Upper lobe of left lung (tissue), 6 donors: Measurements from ENCODE around the gene FHOD3. TPM values are rescaled to one million over a fixed set of nuclear protein-coding genes. Genes with fewer than 3 reads are reported as not detected.

ENCODE experiments used
- ATAC-seq, 2 donors: fragments of 200-7000 bp; cut with Tn5 transposase; one replicate each; pipeline ENCODE4 v1.9.1; 2022; ENCODE audit warnings: mild to moderate bottlenecking in 2 of 2, moderate library complexity in 2 of 2; ENCODE audit not compliant: low FRiP score in 2 of 2
- DNase-seq, 2 donors: peaks; one replicate each; pipeline ENCODE4 v3.0.0-alpha.2; 2019 to 2020
- H3K27ac ChIP-seq, 4 donors: fragments of 200-600 bp; sonication (generic); one replicate each; pipeline ENCODE4 v1.5.1; 2016 to 2019
- H3K27me3 ChIP-seq, 4 donors: fragments of 200-600 bp; sonication (generic); one replicate each; pipeline ENCODE4 v1.5.1; 2017 to 2019
- H3K36me3 ChIP-seq, 4 donors: fragments of 200-600 bp; sonication (generic); one replicate each; pipeline ENCODE4 v1.5.1; 2016 to 2019
- H3K4me1 ChIP-seq, 4 donors: fragments of 200-600 bp; sonication (generic); one replicate each; pipeline ENCODE4 v1.5.1; 2018 to 2019
- H3K4me3 ChIP-seq, 4 donors: fragments of 200-600 bp; sonication (generic); one replicate each; pipeline ENCODE4 v1.5.1; 2017 to 2019; ENCODE audit warnings: mild to moderate bottlenecking in 2 of 4, moderate library complexity in 1 of 4
- H3K9me3 ChIP-seq, 4 donors: fragments of 200-600 bp; sonication (generic); one replicate each; pipeline ENCODE4 v1.5.1; 2018 to 2019
- EP300 ChIP-seq, 4 donors: sonication (generic); formaldehyde crosslinking; IDR thresholded peaks; one replicate each; pipeline ENCODE4 v1.5.1; 2017; ENCODE audit warnings: antibody characterized with exemption in 4 of 4, control low read depth in 2 of 4
- POLR2A ChIP-seq, 4 donors: fragments of 450-650 bp; IDR thresholded peaks; one replicate each; pipeline ENCODE4 v1.5.1; 2016 to 2017; ENCODE audit warnings: antibody characterized with exemption in 4 of 4, mild to moderate bottlenecking in 2 of 4
- POLR2AphosphoS5 ChIP-seq, 2 donors: sonication (generic); formaldehyde crosslinking; IDR thresholded peaks; one replicate each; pipeline ENCODE4 v1.5.1; 2017; ENCODE audit warnings: antibody characterized with exemption in 2 of 2
- WGBS, 2 donors: methylation state at CpG; one replicate each; pipeline ENCODE4 v1.1.5; 2017 to 2018; 5-methylcytosine and 5-hydroxymethylcytosine counted together
- total RNA-seq, 6 donors: library from RNA; depleted of rRNA in 4 of 6; stranded (reverse); fragments of >200 nt in 4 of 6; gene quantifications; one replicate each; pipeline versions ENCODE4 v1.1.0 to v1.2.1, GENCODE V29; 2016 to 2021
- TF ChIP-seq, protein P1 (sequence below), 6 experiments: fragments of 450-650 bp in 4 of 6; fragments of 200-600 bp in 2 of 6; sonication (generic) in 2 of 6; IDR thresholded peaks; one replicate each; pipeline ENCODE4 v1.5.1; 2016 to 2019; ENCODE audit warnings: antibody characterized with exemption in 6 of 6
- donor health status: DM: no; HTN: no; CAD: no; lungs with moderate emphysema.
- donor health status: DM: no; HTN: yes; CAD: no; lungs with severe emphysema.

The FHOD3 gene
- total RNA-seq, 6 donors from 2014 or later, result 0.40 to 4.8 (median 2.8) TPM

DNA sequence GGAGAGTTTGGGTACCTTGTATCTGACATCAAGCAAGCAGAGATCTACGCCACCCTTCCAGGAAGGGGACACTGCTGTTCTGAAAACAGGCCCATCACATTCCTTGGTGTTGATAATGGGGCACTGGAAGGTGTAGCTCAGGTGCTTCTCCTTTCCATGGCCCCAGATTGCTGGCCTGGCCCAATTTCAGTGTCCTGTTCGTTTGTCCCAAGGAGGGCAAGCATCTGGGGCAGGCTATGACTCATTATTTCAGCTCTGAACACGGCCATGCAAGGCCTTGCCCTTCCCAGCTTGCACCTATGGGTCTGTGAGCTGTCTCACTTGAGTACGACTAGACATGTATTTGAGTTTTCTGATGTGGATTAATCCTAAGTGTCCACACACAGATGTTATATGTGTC, 101.5 kb downstream of the FHOD3 start:
- WGBS, 2 donors, result 72 to 73% methylated on average over 3 to 4 of the region's 4 CpGs
- TF ChIP-seq POLR2A (IDR thresholded peaks at IDR 0.05) (no peak), EP300 (IDR thresholded peaks at IDR 0.05) (no peak)
- TF ChIP-seq, protein P1, sequence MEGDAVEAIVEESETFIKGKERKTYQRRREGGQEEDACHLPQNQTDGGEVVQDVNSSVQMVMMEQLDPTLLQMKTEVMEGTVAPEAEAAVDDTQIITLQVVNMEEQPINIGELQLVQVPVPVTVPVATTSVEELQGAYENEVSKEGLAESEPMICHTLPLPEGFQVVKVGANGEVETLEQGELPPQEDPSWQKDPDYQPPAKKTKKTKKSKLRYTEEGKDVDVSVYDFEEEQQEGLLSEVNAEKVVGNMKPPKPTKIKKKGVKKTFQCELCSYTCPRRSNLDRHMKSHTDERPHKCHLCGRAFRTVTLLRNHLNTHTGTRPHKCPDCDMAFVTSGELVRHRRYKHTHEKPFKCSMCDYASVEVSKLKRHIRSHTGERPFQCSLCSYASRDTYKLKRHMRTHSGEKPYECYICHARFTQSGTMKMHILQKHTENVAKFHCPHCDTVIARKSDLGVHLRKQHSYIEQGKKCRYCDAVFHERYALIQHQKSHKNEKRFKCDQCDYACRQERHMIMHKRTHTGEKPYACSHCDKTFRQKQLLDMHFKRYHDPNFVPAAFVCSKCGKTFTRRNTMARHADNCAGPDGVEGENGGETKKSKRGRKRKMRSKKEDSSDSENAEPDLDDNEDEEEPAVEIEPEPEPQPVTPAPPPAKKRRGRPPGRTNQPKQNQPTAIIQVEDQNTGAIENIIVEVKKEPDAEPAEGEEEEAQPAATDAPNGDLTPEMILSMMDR (IDR thresholded peaks at IDR 0.05), result no peak
- Histone ChIP-seq H3K36me3 (no peaks in the 10 kb centered on the region), H3K27me3 (no peaks in the 10 kb centered on the region), H3K4me3 (no peak overlapping the region), H3K9me3 (peaks cover 6 to 11% (median 7%) of the 10 kb centered on the region in 4 donors), H3K27ac (no peak overlapping the region), H3K4me1 (no peaks in the 10 kb centered on the region)
- DNase-seq (no peak), ATAC-seq (no peak)

DNA sequence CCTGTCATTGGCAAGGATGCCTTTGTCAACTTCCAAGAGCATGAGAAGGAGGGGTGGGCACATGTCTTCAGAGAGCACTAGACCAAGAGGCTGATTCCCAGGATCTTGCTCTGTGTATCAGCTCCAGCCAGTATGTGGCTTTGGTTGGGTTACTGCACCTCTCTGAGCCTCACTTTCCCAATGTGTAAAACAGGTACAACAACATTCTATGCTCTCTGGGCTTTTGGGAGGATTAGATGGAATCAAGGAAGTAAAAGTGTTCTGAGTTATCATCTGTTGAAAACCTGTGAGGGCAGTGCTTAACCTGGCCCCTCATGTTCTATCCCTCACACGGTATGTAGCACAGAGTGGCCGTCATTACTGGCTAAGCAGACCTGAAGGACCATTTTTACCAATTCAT, 103.9 kb downstream of the FHOD3 start:
- WGBS, 2 donors, result 86 to 88% methylated on average over 2 of the region's 2 CpGs
- Histone ChIP-seq H3K9me3 (peaks cover 0 to 5% (median 4%) of the 10 kb centered on the region in 4 donors), H3K4me3 (no peak overlapping the region), H3K27ac (no peak overlapping the region), H3K27me3 (no peaks in the 10 kb centered on the region), H3K4me1 (no peaks in the 10 kb centered on the region), H3K36me3 (no peaks in the 10 kb centered on the region)
- DNase-seq (no peak), ATAC-seq (peak in 1 of 2 donors; percentile 23)
- TF ChIP-seq, protein P1 (IDR thresholded peaks at IDR 0.05), result no peak
- TF ChIP-seq POLR2A (IDR thresholded peaks at IDR 0.05), result no peak
- no peak for TF ChIP-seq EP300 (IDR thresholded peaks at IDR 0.05)
- TF ChIP-seq POLR2AphosphoS5 (IDR thresholded peaks at IDR 0.05), result no peak

DNA sequence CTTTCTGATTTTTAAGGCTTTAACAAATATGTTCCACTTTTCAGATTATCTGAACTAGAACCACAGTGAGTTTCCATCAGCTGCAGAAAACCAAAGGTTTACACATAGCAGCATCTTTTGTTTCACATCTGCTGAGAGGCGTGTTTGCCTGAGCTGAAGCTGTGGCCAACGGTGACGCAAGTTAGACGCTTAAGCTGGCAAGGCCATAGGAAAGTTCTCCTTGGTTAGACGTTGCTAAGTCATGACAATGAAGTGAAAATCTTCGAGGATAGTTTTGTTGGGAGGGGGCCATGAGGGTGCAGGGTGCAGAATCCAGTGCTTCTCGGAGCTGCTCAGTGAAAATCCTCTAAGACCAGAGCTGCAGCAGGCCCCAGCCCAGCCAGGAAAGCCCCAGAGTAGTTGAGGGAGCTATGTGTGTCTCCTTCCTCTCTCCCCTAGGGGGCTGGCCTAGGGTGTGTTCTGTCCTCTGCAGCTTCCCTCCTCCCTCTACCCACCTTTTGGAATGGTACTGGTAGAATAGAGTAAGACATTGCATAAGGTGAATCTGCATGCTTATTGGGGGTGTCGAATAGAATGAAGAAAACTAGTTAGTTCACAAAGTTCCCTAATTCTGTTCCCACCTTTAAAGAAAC, 105.4 kb downstream of the FHOD3 start:
- 66 to 86% methylated on average over 8 of the region's 8 CpGs for WGBS, 2 donors
- ATAC-seq, result peak in 1 of 2 donors; percentile 83

DNA sequence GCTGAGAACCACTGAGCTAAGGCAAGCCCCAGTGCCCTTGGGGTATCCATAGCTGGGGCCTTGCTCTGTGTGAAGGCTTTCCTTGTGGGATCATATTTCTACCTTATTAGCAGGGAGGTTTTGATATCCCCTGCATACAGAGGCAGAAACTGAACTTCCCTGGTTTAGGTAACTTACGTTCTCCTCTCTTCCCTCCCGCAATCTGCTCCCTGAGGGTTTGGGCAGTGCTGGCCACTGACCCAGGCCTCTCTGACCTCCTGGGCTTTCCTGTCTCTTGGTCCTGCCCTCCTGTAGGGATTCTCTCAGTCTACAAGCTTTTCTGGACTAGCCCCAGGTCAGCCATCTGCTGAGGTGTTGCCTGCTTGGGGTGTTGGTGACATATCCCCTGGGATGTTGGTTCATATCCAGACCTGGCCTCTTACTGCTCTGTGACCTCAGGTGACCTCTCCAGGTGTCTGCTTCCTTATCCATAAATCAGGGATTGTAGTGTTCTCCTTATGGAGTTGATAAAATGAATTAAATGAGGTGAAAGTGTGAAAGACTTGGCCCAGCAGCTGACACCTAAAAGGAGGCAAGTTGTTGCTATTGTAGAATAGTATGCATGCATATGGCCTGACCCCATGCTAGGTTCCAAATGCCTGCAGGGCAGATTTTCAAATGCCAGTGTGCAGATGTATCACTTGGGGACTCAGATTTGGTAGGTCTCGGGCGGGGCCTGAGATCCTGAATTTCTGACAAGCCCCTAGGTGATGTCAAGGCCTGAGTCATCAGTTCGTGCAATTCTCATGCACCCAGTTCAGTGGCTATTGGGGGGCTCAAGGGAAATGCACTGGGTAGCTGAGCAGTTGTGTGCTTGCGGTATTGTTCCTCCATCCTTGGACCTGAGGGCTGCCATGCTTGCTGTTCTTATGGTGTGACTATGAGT, 106.6 kb downstream of the FHOD3 start:
- Histone ChIP-seq H3K27me3 (no peaks in the 10 kb centered on the region), H3K36me3 (no peaks in the 10 kb centered on the region), H3K27ac (no peak overlapping the region), H3K4me3 (no peak overlapping the region), H3K4me1 (no peaks in the 10 kb centered on the region), H3K9me3 (no peaks in the 10 kb centered on the region)
- ATAC-seq (no peak), DNase-seq (no peak)
- WGBS, 2 donors, result 70 to 79% methylated on average over 6 of the region's 6 CpGs
- TF ChIP-seq EP300 (IDR thresholded peaks at IDR 0.05) (no peak), POLR2AphosphoS5 (IDR thresholded peaks at IDR 0.05) (no peak), POLR2A (IDR thresholded peaks at IDR 0.05) (no peak)
- TF ChIP-seq, protein P1 (IDR thresholded peaks at IDR 0.05), result no peak

More for the DNA sequence above, 105.4 kb downstream of the FHOD3 start:
- Histone ChIP-seq H3K36me3 (no peaks in the 10 kb centered on the region), H3K4me3 (no peak overlapping the region), H3K27ac (no peak overlapping the region), H3K4me1 (no peaks in the 10 kb centered on the region), H3K27me3 (no peaks in the 10 kb centered on the region), H3K9me3 (no peaks in the 10 kb centered on the region)
- TF ChIP-seq POLR2AphosphoS5 (IDR thresholded peaks at IDR 0.05), result no peak
- no peak for TF ChIP-seq POLR2A (IDR thresholded peaks at IDR 0.05)
- TF ChIP-seq, protein P1 (IDR thresholded peaks at IDR 0.05), result no peak
- no peak for TF ChIP-seq EP300 (IDR thresholded peaks at IDR 0.05)
- no peak for DNase-seq
